HCT116 (cell line): ENCODE results near the gene PCNX1. TPM values are rescaled to one million over a fixed set of nuclear protein-coding genes. Genes with fewer than 3 reads are reported as not detected.

Experiments used
- ATAC-seq: fragments of 200-7000 bp; cut with Tn5 transposase; 2 replicates; pipeline ENCODE4 v1.9.1; 2020; ENCODE audit warnings: mild to moderate bottlenecking, moderate library complexity
- BruUV-seq: library from RNA; stranded (reverse); fragments of 400-500 nt; replicated peaks from 2 replicates; lab custom pipeline; 2021; lab: Mats Ljungman, UMichigan
- CTCF ChIA-PET: fragments of 300-600 bp; sonication (Branson Sonifier 250); formaldehyde crosslinking; loops from one replicate; lab custom pipeline; 2021; ENCODE audit warnings: antibody characterized with exemption; lab: Charles Lee
- POLR2A ChIA-PET: fragments of 300-600, 350-600 bp; sonication (Branson Sonifier 250); formaldehyde crosslinking; loops from one replicate; lab custom pipeline; 2021; ENCODE audit warnings: antibody characterized with exemption; lab: Charles Lee
- RAD21 ChIA-PET, 2 experiments: fragments of 300-600 bp; sonication (Branson Sonifier 250); formaldehyde crosslinking; loops; one replicate each; lab custom pipeline; 2023; ENCODE audit warnings: low total read pairs in 2 of 2; ENCODE audit not compliant: uncharacterized antibody in 2 of 2, unreplicated experiment in 2 of 2, low non-redundant PET in 1 of 2; lab: Charles Lee
- DNase-seq: peaks from one replicate; pipeline ENCODE4 v3.0.0-alpha.2; 2010; ENCODE audit warnings: low read depth, low spot score
- H2AFZ ChIP-seq: fragments of 200-600 bp; shearing (Covaris generic), sonication (generic); 2 replicates; pipeline ENCODE4 v1.6.1; 2017; ENCODE audit warnings: low read depth, mixed run types, mixed read lengths, antibody characterized with exemption, low read length; ENCODE audit not compliant: poor library complexity, severe bottlenecking
- H3K27ac ChIP-seq: 2 replicates; pipeline ENCODE4 v1.5.1; 2012; ENCODE audit warnings: low read depth, low read length
- H3K27me3 ChIP-seq: fragments of 200-600 bp; sonication (generic); 2 replicates; pipeline ENCODE4 v1.6.1; 2016; ENCODE audit warnings: mixed run types, low read length, mixed read lengths; ENCODE audit not compliant: insufficient read depth
- H3K36me3 ChIP-seq, 2 experiments: fragments of 200-500 bp in 1 of 2; fragments of 200-600 bp in 1 of 2; sonication (Bioruptor generic) in 1 of 2; sonication (generic) in 1 of 2; 2 replicates each; pipeline versions ENCODE4 v1.5.1 to v1.6.1; 2014 to 2016; ENCODE audit warnings: low read length in 2 of 2, inconsistent platforms in 1 of 2, mixed read lengths in 1 of 2, mixed run types in 1 of 2; ENCODE audit not compliant: insufficient read depth in 2 of 2, control insufficient read depth in 1 of 2
- H3K4me1 ChIP-seq, 2 experiments: fragments of 200-600 bp in 1 of 2; sonication (generic) in 1 of 2; 2 replicates each; pipeline versions ENCODE4 v1.5.1 to v1.6.1; 2012 to 2017; ENCODE audit warnings: low read length in 2 of 2, inconsistent platforms in 1 of 2, mild to moderate bottlenecking in 1 of 2, mixed read lengths in 1 of 2, mixed run types in 1 of 2, moderate library complexity in 1 of 2; ENCODE audit not compliant: insufficient read depth in 2 of 2, control insufficient read depth in 1 of 2
- H3K4me2 ChIP-seq: fragments of 200-600 bp; sonication (generic); 2 replicates; pipeline ENCODE4 v1.6.1; 2017; ENCODE audit warnings: mixed run types, low read length, mixed read lengths
- H3K4me3 ChIP-seq, 2 experiments: fragments of 200-600 bp in 1 of 2; sonication (generic) in 1 of 2; replicated peaks in 1 of 2; 2 replicates each; pipeline ENCODE4 v1.5.1; 2011 to 2016; ENCODE audit warnings: low read length in 2 of 2, control low read depth in 1 of 2, low read depth in 1 of 2, mild to moderate bottlenecking in 1 of 2, mixed read lengths in 1 of 2, mixed run types in 1 of 2
- H3K79me2 ChIP-seq: fragments of 200-600 bp; sonication (generic); 2 replicates; pipeline ENCODE4 v1.6.1; 2017; ENCODE audit warnings: mild to moderate bottlenecking, mixed run types, low read length, moderate library complexity, mixed read lengths; ENCODE audit not compliant: insufficient read depth
- H3K9ac ChIP-seq: fragments of 200-600 bp; sonication (generic); 2 replicates; pipeline ENCODE4 v1.6.1; 2016; ENCODE audit warnings: low read length, mixed read lengths
- H3K9me2 ChIP-seq: fragments of 200-600 bp; sonication (generic), shearing (Covaris generic); 2 replicates; pipeline ENCODE4 v1.6.1; 2017; ENCODE audit warnings: mixed run types, mild to moderate bottlenecking, moderate library complexity; ENCODE audit not compliant: insufficient read depth
- H3K9me3 ChIP-seq, 2 experiments: fragments of 200-500 bp in 1 of 2; fragments of 200-600 bp in 1 of 2; sonication (Bioruptor generic) in 1 of 2; sonication (generic) in 1 of 2; 2 replicates each; pipeline ENCODE4 v1.6.1; 2014 to 2017; ENCODE audit warnings: low read length in 2 of 2, mixed read lengths in 2 of 2, inconsistent platforms in 1 of 2, low read depth in 1 of 2, mild to moderate bottlenecking in 1 of 2, mixed run types in 1 of 2, moderate library complexity in 1 of 2; ENCODE audit not compliant: control insufficient read depth in 1 of 2, insufficient read depth in 1 of 2
- H4K20me1 ChIP-seq: fragments of 200-600 bp; sonication (generic), shearing (Covaris generic); 2 replicates; pipeline ENCODE4 v1.6.1; 2017; ENCODE audit warnings: mixed run types, mild to moderate bottlenecking, moderate library complexity; ENCODE audit not compliant: insufficient read depth
- CEBPB ChIP-seq: IDR thresholded peaks from 2 replicates; pipeline ENCODE4 v1.6.1; 2012; ENCODE audit warnings: low read depth
- EGR1 ChIP-seq: IDR thresholded peaks from 2 replicates; pipeline ENCODE4 v1.6.1; 2012; ENCODE audit warnings: low read depth
- EZH2 ChIP-seq: fragments of 200-600 bp; sonication (generic); IDR thresholded peaks from 2 replicates; pipeline ENCODE4 v1.6.1; 2017; ENCODE audit warnings: antibody characterized with exemption, mixed run types
- EZH2phosphoT487 ChIP-seq: fragments of 200-600 bp; IDR thresholded peaks from 2 replicates; pipeline ENCODE4 v1.6.1; 2018; ENCODE audit warnings: antibody characterized with exemption, borderline replicate concordance
- FOSL1 ChIP-seq: IDR thresholded peaks from 2 replicates; pipeline ENCODE4 v1.6.1; 2012; ENCODE audit warnings: low read depth
- POLR2A ChIP-seq: IDR thresholded peaks from 2 replicates; pipeline ENCODE4 v1.7.0; 2011; ENCODE audit warnings: borderline replicate concordance; ENCODE audit not compliant: insufficient read depth, insufficient read length; ENCODE audit errors: extremely low read depth
- POLR2AphosphoS5 ChIP-seq: IDR thresholded peaks from 2 replicates; pipeline ENCODE4 v1.6.1; 2011; ENCODE audit warnings: mild to moderate bottlenecking, low read depth, low read length, moderate library complexity
- TCF7L2 ChIP-seq: IDR thresholded peaks from 2 replicates; pipeline ENCODE4 v1.7.0; 2011; ENCODE audit warnings: borderline replicate concordance, inconsistent platforms; ENCODE audit not compliant: insufficient read depth, insufficient read length; ENCODE audit errors: extremely low read depth
- YY1 ChIP-seq: IDR thresholded peaks from 2 replicates; pipeline ENCODE4 v1.6.1; 2011; ENCODE audit warnings: low read length, low read depth, moderate library complexity, mild to moderate bottlenecking; ENCODE audit not compliant: insufficient replicate concordance; ENCODE audit errors: extremely low read depth
- ZFX ChIP-seq: fragments of 450-650 bp; IDR thresholded peaks from 2 replicates; pipeline ENCODE4 v1.6.1; 2017
- ZNF274 ChIP-seq: fragments of 200-500 bp; sonication (Bioruptor generic); IDR thresholded peaks from 2 replicates; pipeline ENCODE4 v1.6.1; 2014; ENCODE audit warnings: mild to moderate bottlenecking, low read depth, low read length, inconsistent platforms
- intact Hi-C: fragments of 100-400 bp; cut with micrococcal nuclease; formaldehyde crosslinking; loops from 2 replicates; pipeline ENCODE4 v1.10.0; 2022
- total RNA-seq: library from RNA; stranded (reverse); gene quantifications from one replicate; pipeline ENCODE4 v1.2.1, GENCODE V29; 2021; ENCODE audit not compliant: unreplicated experiment
- TF ChIP-seq, protein P1 (sequence below): IDR thresholded peaks from 2 replicates; pipeline ENCODE4 v1.6.1; 2012
- TF ChIP-seq, protein P2 (sequence below), 3 experiments: fragments of 200-600 bp in 1 of 3; sonication (generic) in 1 of 3; IDR thresholded peaks in 2 of 3; conservative IDR thresholded peaks in 1 of 3; 2 replicates each; pipeline ENCODE4 v1.5.1; 2012 to 2017; ENCODE audit warnings: low read depth in 2 of 3, low read length in 2 of 3, antibody characterized with exemption in 1 of 3, borderline replicate concordance in 1 of 3, control low read depth in 1 of 3, mild to moderate bottlenecking in 1 of 3, mixed read lengths in 1 of 3, mixed run types in 1 of 3, moderate library complexity in 1 of 3; ENCODE audit not compliant: insufficient read depth in 1 of 3
- TF ChIP-seq, protein P3 (sequence below): IDR thresholded peaks from 2 replicates; pipeline ENCODE4 v1.6.1; 2012
- TF ChIP-seq, protein P4 (sequence below): IDR thresholded peaks from 2 replicates; pipeline ENCODE4 v1.6.1; 2011; ENCODE audit warnings: mild to moderate bottlenecking, low read length, moderate library complexity; ENCODE audit not compliant: insufficient replicate concordance; ENCODE audit errors: extremely low read depth

Gene PCNX1
- total RNA-seq, 1 experiment from 2014 or later, result 52.2 TPM

DNA sequence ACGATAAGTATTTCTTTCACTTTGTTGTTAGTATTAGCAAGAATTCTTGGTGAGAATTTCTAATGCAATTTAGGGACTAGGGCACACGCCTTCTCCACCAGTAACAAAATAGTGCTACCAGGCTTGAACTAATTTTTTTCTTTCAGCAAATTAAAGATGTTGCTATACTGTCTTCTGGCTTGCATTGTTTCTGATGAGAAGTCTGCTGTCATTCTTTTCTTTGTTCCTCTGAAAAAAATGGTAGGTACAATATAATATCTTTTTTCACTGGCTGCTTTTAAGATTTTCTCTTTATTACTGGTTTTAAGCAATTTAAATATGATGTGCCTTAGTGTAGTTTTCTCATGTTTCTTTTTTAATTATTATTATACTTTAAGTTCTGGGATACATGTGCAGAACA, 171.2 kb downstream of the PCNX1 start:
- ATAC-seq (no peak), DNase-seq (no peak)
- ChIA-PET RAD21 (no interaction called here), CTCF (no interaction called here), POLR2A (no interaction called here)
- no peaks in the 10 kb centered on the region for H3K27me3 ChIP-seq
- no peak overlapping the region for H3K9ac ChIP-seq
- peaks cover 9 to 10% of the 10 kb centered on the region in 2 experiments; a peak in 3 of 4 replicates for H3K9me3 ChIP-seq
- H3K9me2 ChIP-seq, result no peaks in the 10 kb centered on the region
- H3K4me2 ChIP-seq, result no peak overlapping the region
- H3K4me3 ChIP-seq, result no peak overlapping the region
- intact Hi-C loops, result no loop called here
- no peaks in the 10 kb centered on the region for H3K4me1 ChIP-seq
- H4K20me1 ChIP-seq, result no peaks in the 10 kb centered on the region
- TF ChIP-seq EGR1, result no peak
- TF ChIP-seq, protein P1, sequence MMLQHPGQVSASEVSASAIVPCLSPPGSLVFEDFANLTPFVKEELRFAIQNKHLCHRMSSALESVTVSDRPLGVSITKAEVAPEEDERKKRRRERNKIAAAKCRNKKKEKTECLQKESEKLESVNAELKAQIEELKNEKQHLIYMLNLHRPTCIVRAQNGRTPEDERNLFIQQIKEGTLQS, result no peak
- TF ChIP-seq TCF7L2, result no peak
- TF ChIP-seq, protein P2, sequence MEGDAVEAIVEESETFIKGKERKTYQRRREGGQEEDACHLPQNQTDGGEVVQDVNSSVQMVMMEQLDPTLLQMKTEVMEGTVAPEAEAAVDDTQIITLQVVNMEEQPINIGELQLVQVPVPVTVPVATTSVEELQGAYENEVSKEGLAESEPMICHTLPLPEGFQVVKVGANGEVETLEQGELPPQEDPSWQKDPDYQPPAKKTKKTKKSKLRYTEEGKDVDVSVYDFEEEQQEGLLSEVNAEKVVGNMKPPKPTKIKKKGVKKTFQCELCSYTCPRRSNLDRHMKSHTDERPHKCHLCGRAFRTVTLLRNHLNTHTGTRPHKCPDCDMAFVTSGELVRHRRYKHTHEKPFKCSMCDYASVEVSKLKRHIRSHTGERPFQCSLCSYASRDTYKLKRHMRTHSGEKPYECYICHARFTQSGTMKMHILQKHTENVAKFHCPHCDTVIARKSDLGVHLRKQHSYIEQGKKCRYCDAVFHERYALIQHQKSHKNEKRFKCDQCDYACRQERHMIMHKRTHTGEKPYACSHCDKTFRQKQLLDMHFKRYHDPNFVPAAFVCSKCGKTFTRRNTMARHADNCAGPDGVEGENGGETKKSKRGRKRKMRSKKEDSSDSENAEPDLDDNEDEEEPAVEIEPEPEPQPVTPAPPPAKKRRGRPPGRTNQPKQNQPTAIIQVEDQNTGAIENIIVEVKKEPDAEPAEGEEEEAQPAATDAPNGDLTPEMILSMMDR (IDR thresholded peaks at IDR 0.05 in 2 of 3, conservative IDR thresholded peaks at IDR 0.05 in 1 of 3; ENCODE audit: borderline replicate concordance in 1 of 3, insufficient read depth in 1 of 3, low read depth in 2 of 3, low read length in 2 of 3), result no peak
- TF ChIP-seq POLR2A, result no peak
- no peak for TF ChIP-seq EZH2
- TF ChIP-seq, protein P3, sequence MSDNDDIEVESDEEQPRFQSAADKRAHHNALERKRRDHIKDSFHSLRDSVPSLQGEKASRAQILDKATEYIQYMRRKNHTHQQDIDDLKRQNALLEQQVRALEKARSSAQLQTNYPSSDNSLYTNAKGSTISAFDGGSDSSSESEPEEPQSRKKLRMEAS, result no peak
- TF ChIP-seq YY1, result no peak
- TF ChIP-seq ZNF274, result no peak
- no peak for TF ChIP-seq EZH2phosphoT487
- TF ChIP-seq CEBPB, result no peak
- TF ChIP-seq FOSL1, result no peak
- TF ChIP-seq, protein P4, sequence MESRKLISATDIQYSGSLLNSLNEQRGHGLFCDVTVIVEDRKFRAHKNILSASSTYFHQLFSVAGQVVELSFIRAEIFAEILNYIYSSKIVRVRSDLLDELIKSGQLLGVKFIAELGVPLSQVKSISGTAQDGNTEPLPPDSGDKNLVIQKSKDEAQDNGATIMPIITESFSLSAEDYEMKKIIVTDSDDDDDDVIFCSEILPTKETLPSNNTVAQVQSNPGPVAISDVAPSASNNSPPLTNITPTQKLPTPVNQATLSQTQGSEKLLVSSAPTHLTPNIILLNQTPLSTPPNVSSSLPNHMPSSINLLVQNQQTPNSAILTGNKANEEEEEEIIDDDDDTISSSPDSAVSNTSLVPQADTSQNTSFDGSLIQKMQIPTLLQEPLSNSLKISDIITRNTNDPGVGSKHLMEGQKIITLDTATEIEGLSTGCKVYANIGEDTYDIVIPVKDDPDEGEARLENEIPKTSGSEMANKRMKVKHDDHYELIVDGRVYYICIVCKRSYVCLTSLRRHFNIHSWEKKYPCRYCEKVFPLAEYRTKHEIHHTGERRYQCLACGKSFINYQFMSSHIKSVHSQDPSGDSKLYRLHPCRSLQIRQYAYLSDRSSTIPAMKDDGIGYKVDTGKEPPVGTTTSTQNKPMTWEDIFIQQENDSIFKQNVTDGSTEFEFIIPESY, result no peak
- TF ChIP-seq ZFX, result no peak
- TF ChIP-seq POLR2AphosphoS5, result no peak
- peaks cover 16 to 34% of the 10 kb centered on the region in 2 experiments; a peak in 3 of 4 replicates for H3K36me3 ChIP-seq
- H3K27ac ChIP-seq, result no peak overlapping the region
- H3K79me2 ChIP-seq, result no peaks in the 10 kb centered on the region
- BruUV-seq, result no TSS peak
- no peak overlapping the region for H2AFZ ChIP-seq
